Neuronal stem cell (in vitro differentiated cells): Measurements from ENCODE around the gene FSTL4.

Source experiments
- DNase-seq: peaks from one replicate; pipeline ENCODE4 v3.0.0-alpha.2; 2013; ENCODE audit warnings: low spot score
- H2AFZ ChIP-seq: one replicate; pipeline ENCODE4 v1.6.1; 2013; ENCODE audit warnings: mild to moderate bottlenecking, low read length, inconsistent platforms
- H2AK5ac ChIP-seq: 2 replicates; pipeline ENCODE4 v1.6.1; 2013; ENCODE audit warnings: low read depth, mild to moderate bottlenecking, inconsistent platforms, low read length, moderate library complexity, mixed read lengths
- H2BK120ac ChIP-seq: 2 replicates; pipeline ENCODE4 v1.6.1; 2013; ENCODE audit warnings: low read depth, mild to moderate bottlenecking, inconsistent platforms, low read length, moderate library complexity, mixed read lengths
- H2BK12ac ChIP-seq: one replicate; pipeline ENCODE4 v1.6.1; 2013; ENCODE audit warnings: low read length, inconsistent platforms
- H2BK15ac ChIP-seq: 2 replicates; pipeline ENCODE4 v1.6.1; 2013; ENCODE audit warnings: mild to moderate bottlenecking, low read length, inconsistent platforms, mixed read lengths
- H2BK5ac ChIP-seq: one replicate; pipeline ENCODE4 v1.6.1; 2013; ENCODE audit warnings: inconsistent platforms, mild to moderate bottlenecking, low read length, moderate library complexity
- H3K14ac ChIP-seq: one replicate; pipeline ENCODE4 v1.6.1; 2013; ENCODE audit warnings: low read length, inconsistent platforms
- H3K18ac ChIP-seq: 2 replicates; pipeline ENCODE4 v1.6.1; 2013; ENCODE audit warnings: low read length, inconsistent platforms
- H3K23ac ChIP-seq: 2 replicates; pipeline ENCODE4 v1.6.1; 2013; ENCODE audit warnings: low read depth, mild to moderate bottlenecking, mixed read lengths, low read length, inconsistent platforms; ENCODE audit not compliant: poor library complexity
- H3K27ac ChIP-seq: replicated peaks from 3 replicates; pipeline ENCODE4 v1.5.1; 2013; ENCODE audit warnings: low read length, inconsistent platforms
- H3K27me3 ChIP-seq, 3 experiments: 2 replicates each; pipeline ENCODE4 v1.6.1; 2013; ENCODE audit warnings: low read length in 3 of 3, mild to moderate bottlenecking in 2 of 3, inconsistent platforms in 1 of 3, low read depth in 1 of 3, mixed read lengths in 1 of 3, moderate library complexity in 1 of 3; ENCODE audit not compliant: control insufficient read depth in 3 of 3, insufficient read depth in 3 of 3
- H3K36me3 ChIP-seq, 2 donors: replicated peaks in 1 of 2; 2 replicates each; pipeline ENCODE4 v1.6.1; 2013; ENCODE audit warnings: low read length in 2 of 2; ENCODE audit not compliant: control insufficient read depth in 2 of 2, insufficient read depth in 2 of 2
- H3K4ac ChIP-seq: 2 replicates; pipeline ENCODE4 v1.6.1; 2013; ENCODE audit warnings: inconsistent platforms, mild to moderate bottlenecking, low read length, moderate library complexity
- H3K4me1 ChIP-seq, 2 donors: 1 replicate in 1 of 2; 2 replicates in 1 of 2; pipeline ENCODE4 v1.6.1; 2013; ENCODE audit warnings: low read length in 2 of 2, low read depth in 1 of 2; ENCODE audit not compliant: control insufficient read depth in 2 of 2, insufficient read depth in 1 of 2
- H3K4me2 ChIP-seq: one replicate; pipeline ENCODE4 v1.6.1; 2013; ENCODE audit warnings: mild to moderate bottlenecking, low read length, inconsistent platforms; ENCODE audit not compliant: insufficient read depth, poor library complexity, severe bottlenecking
- H3K4me3 ChIP-seq, 2 donors: 2 replicates each; pipeline ENCODE4 v1.5.1; 2013; ENCODE audit warnings: low read length in 2 of 2, mild to moderate bottlenecking in 2 of 2, inconsistent platforms in 1 of 2, moderate library complexity in 1 of 2
- H3K79me1 ChIP-seq: one replicate; pipeline ENCODE4 v1.6.1; 2013; ENCODE audit warnings: low read depth, mild to moderate bottlenecking, inconsistent platforms, low read length, moderate library complexity
- H3K9ac ChIP-seq: one replicate; pipeline ENCODE4 v1.6.1; 2013; ENCODE audit warnings: mild to moderate bottlenecking, low read depth, low read length, inconsistent platforms; ENCODE audit not compliant: poor library complexity
- H3K9me3 ChIP-seq, 2 donors: replicated peaks in 1 of 2; 2 replicates each; pipeline versions ENCODE3 to v1.6.1; 2013; ENCODE audit warnings: low read length in 2 of 2, mild to moderate bottlenecking in 2 of 2, inconsistent platforms in 1 of 2, low read depth in 1 of 2, mixed read lengths in 1 of 2, moderate library complexity in 1 of 2; ENCODE audit not compliant: control insufficient read depth in 2 of 2, insufficient read depth in 1 of 2
- H4K8ac ChIP-seq: one replicate; pipeline ENCODE4 v1.6.1; 2013; ENCODE audit warnings: low read depth, mild to moderate bottlenecking, inconsistent platforms, low read length, moderate library complexity
- H4K91ac ChIP-seq: one replicate; pipeline ENCODE4 v1.6.1; 2013; ENCODE audit warnings: low read length, low read depth, mild to moderate bottlenecking, inconsistent platforms; ENCODE audit not compliant: poor library complexity
- WGBS, 2 donors: extraction: QIAGEN DNeasy Blood & Tissue Kit; methylation state at CpG; one replicate each; pipeline ENCODE4 v1.1.7; 2013; ENCODE audit warnings: missing lambda C conversion rate in 2 of 2, mixed read lengths in 1 of 2; ENCODE audit not compliant: insufficient read length in 2 of 2, insufficient replicate concordance in 1 of 2; ENCODE audit errors: extremely low coverage in 2 of 2; 5-methylcytosine and 5-hydroxymethylcytosine counted together

Gene FSTL4

GRCh38 chr5:133324926-133325325 lies 287.4 kb downstream of the FSTL4 start:
- Histone ChIP-seq H3K27ac (no peak overlapping the region), H3K9ac (no peak overlapping the region), H4K91ac (no peak overlapping the region), H3K27me3 (peaks cover 0 to 45% (median 0%) of the 10 kb centered on the region in 3 experiments), H3K23ac (no peak overlapping the region), H3K4me1 (peaks cover 0 to 9% of the 10 kb centered on the region in 2 donors), H2BK5ac (no peak overlapping the region), H3K4me3 (no peak overlapping the region), H3K4ac (no peak overlapping the region), H3K4me2 (no peak overlapping the region), H3K36me3 (no peaks in the 10 kb centered on the region), H3K79me1 (no peaks in the 10 kb centered on the region), H2BK15ac (no peak overlapping the region), H3K9me3 (no peaks in the 10 kb centered on the region), H2AK5ac (no peak overlapping the region), H3K14ac (no peak overlapping the region), H2BK120ac (no peak overlapping the region), H4K8ac (no peak overlapping the region), H2BK12ac (no peak overlapping the region), H2AFZ (no peak overlapping the region), H3K18ac (no peak overlapping the region)
- no CpG with 5 or more reads among the region's 4 CpGs for WGBS, 2 donors
- DNase-seq = no peak

GRCh38 chr5:133323494-133324457 lies 288.6 kb downstream of the FSTL4 start:
- no peak overlapping the region for H3K23ac ChIP-seq
- no peak for DNase-seq
- H2AFZ ChIP-seq = no peak overlapping the region
- H3K4ac ChIP-seq = no peak overlapping the region
- no peak overlapping the region for H2BK15ac ChIP-seq
- H3K14ac ChIP-seq = no peak overlapping the region
- H3K4me3 ChIP-seq = no peak overlapping the region
- H2BK120ac ChIP-seq = no peak overlapping the region
- H2BK5ac ChIP-seq = no peak overlapping the region
- H3K36me3 ChIP-seq = no peaks in the 10 kb centered on the region
- peak overlapping the region; percentile 53 for H3K18ac ChIP-seq
- H3K9me3 ChIP-seq = no peaks in the 10 kb centered on the region
- peaks cover 0 to 44% (median 0%) of the 10 kb centered on the region in 3 experiments for H3K27me3 ChIP-seq
- H3K27ac ChIP-seq = no peak overlapping the region
- peak overlapping the region; percentile 24 for H2AK5ac ChIP-seq
- H3K4me2 ChIP-seq = no peak overlapping the region
- no peak overlapping the region for H2BK12ac ChIP-seq
- no peak overlapping the region for H4K8ac ChIP-seq
- no peaks in the 10 kb centered on the region for H3K79me1 ChIP-seq
- no peak overlapping the region for H3K9ac ChIP-seq
- H4K91ac ChIP-seq = no peak overlapping the region
- H3K4me1 ChIP-seq = peaks cover 0 to 16% of the 10 kb centered on the region in 2 donors
- no CpG with 5 or more reads among the region's 13 CpGs for WGBS, 2 donors

GRCh38 chr5:133322743-133323142 lies 289.6 kb downstream of the FSTL4 start:
- DNase-seq = no peak
- H4K8ac ChIP-seq = no peak overlapping the region
- no peak overlapping the region for H2AFZ ChIP-seq
- H3K36me3 ChIP-seq = no peaks in the 10 kb centered on the region
- no peak overlapping the region for H3K4ac ChIP-seq
- no peak overlapping the region for H3K4me3 ChIP-seq
- no peaks in the 10 kb centered on the region for H3K9me3 ChIP-seq
- no peak overlapping the region for H2AK5ac ChIP-seq
- H3K4me1 ChIP-seq = peaks cover 0 to 16% of the 10 kb centered on the region in 2 donors
- no peak overlapping the region for H3K27ac ChIP-seq
- H3K27me3 ChIP-seq = peaks cover 0 to 39% (median 0%) of the 10 kb centered on the region in 3 experiments
- no peak overlapping the region for H2BK5ac ChIP-seq
- H3K23ac ChIP-seq = no peak overlapping the region
- H2BK120ac ChIP-seq = no peak overlapping the region
- H4K91ac ChIP-seq = no peak overlapping the region
- no CpG with 5 or more reads among the region's 5 CpGs for WGBS, 2 donors
- no peak overlapping the region for H2BK12ac ChIP-seq
- no peak overlapping the region for H2BK15ac ChIP-seq
- no peak overlapping the region for H3K14ac ChIP-seq
- H3K18ac ChIP-seq = no peak overlapping the region
- no peak overlapping the region for H3K4me2 ChIP-seq
- H3K9ac ChIP-seq = no peak overlapping the region
- H3K79me1 ChIP-seq = no peaks in the 10 kb centered on the region

GRCh38 chr5:133321833-133322420 lies 290.4 kb downstream of the FSTL4 start:
- Histone ChIP-seq H3K4me3 (no peak overlapping the region), H3K36me3 (no peaks in the 10 kb centered on the region), H2BK5ac (no peak overlapping the region), H3K9ac (no peak overlapping the region), H3K27me3 (peaks cover 0 to 35% (median 0%) of the 10 kb centered on the region in 3 experiments), H3K23ac (no peak overlapping the region), H4K91ac (no peak overlapping the region), H2AFZ (no peak overlapping the region), H3K14ac (no peak overlapping the region), H3K4me1 (peaks cover 0 to 19% of the 10 kb centered on the region in 2 donors), H3K18ac (no peak overlapping the region), H3K9me3 (no peaks in the 10 kb centered on the region), H4K8ac (no peak overlapping the region), H2BK12ac (no peak overlapping the region), H3K79me1 (no peaks in the 10 kb centered on the region), H2BK15ac (no peak overlapping the region), H3K27ac (no peak overlapping the region), H3K4me2 (no peak overlapping the region), H2AK5ac (no peak overlapping the region), H2BK120ac (no peak overlapping the region), H3K4ac (no peak overlapping the region)
- WGBS, 2 donors = no CpG with 5 or more reads among the region's 6 CpGs
- DNase-seq = no peak
